NCI-H2171 treated with DMSO at 0.1 percent for 48 hours (cell line): ENCODE data around the gene ADAMTS4.
"Not testable (repeated sequence)": the region's sequence is repeated elsewhere in the genome, so short reads cannot be mapped to it uniquely, and the experiment has no call there.

Experiments
- DNase-seq: peaks from one replicate; lab custom pipeline; 2025; lab: John Stamatoyannopoulos, UW

ADAMTS4 gene

GRCh38 chr1:161198897-161199431 lies at the start of gene ADAMTS4:
ADAMTS4 (minus strand) TSS chr1:161199054; CDS start chr1:161198627, 427 bp downstream.
- no peak for DNase-seq

- DNase-seq: no peak
These were observed 46.0 kb upstream of the ADAMTS4 start for GRCh38 chr1:161244888-161245287.

- no peak for DNase-seq
These were observed 43.5 kb upstream of the ADAMTS4 start for GRCh38 chr1:161242313-161242712.

- DNase-seq: no peak
These were observed 42.8 kb upstream of the ADAMTS4 start for GRCh38 chr1:161241682-161242081.

GRCh38 chr1:161238039-161238473 lies 39.2 kb upstream of the ADAMTS4 start, which contains the start of gene NR1I3:
NR1I3 (minus strand) TSS chr1:161238203; CDS start chr1:161236565, 1,638 bp downstream.
- no peak for DNase-seq

GRCh38 chr1:161235957-161236775 lies 37.3 kb upstream of the ADAMTS4 start:
- DNase-seq: no peak

- DNase-seq: no peak
These were observed 34.2 kb upstream of the ADAMTS4 start for GRCh38 chr1:161233102-161233501.

GRCh38 chr1:161230762-161231161 lies 31.9 kb upstream of the ADAMTS4 start:
- no peak for DNase-seq

GRCh38 chr1:161229896-161230295 lies 31.0 kb upstream of the ADAMTS4 start:
- DNase-seq: no peak

GRCh38 chr1:161228032-161228431 lies 29.2 kb upstream of the ADAMTS4 start:
- no peak for DNase-seq

- peak; percentile 67 for DNase-seq
These were observed 28.5 kb upstream of the ADAMTS4 start for GRCh38 chr1:161227196-161227871.

- DNase-seq: no peak
These were observed 27.9 kb upstream of the ADAMTS4 start for GRCh38 chr1:161226759-161227158.

GRCh38 chr1:161226320-161226711 lies 27.5 kb upstream of the ADAMTS4 start:
- no peak for DNase-seq

GRCh38 chr1:161225534-161226319 lies 26.9 kb upstream of the ADAMTS4 start, which contains the start of gene TOMM40L:
TOMM40L (plus strand) TSS chr1:161226060; CDS start chr1:161226490, 430 bp downstream.
- peak; percentile 99 for DNase-seq

- DNase-seq: no peak
These were observed 26.3 kb upstream of the ADAMTS4 start for GRCh38 chr1:161225178-161225533.

GRCh38 chr1:161224695-161225087 lies 25.8 kb upstream of the ADAMTS4 start:
- not testable (repeated sequence) for DNase-seq

- no peak for DNase-seq
These were observed 25.2 kb upstream of the ADAMTS4 start for GRCh38 chr1:161223805-161224694.

- no peak for DNase-seq
These were observed 23.5 kb upstream of the ADAMTS4 start for GRCh38 chr1:161222175-161223019.

- no peak for DNase-seq
These were observed 21.1 kb upstream of the ADAMTS4 start for GRCh38 chr1:161220002-161220401.
